ENCODE measurements around the gene JARID2.

GRCh38 chr6:15230827-15231226, 15.0 kb upstream of the JARID2 start:
- no peak for TF ChIP-seq POLR2AphosphoS5 (IDR thresholded peaks at IDR 0.05; ENCODE audit: borderline replicate concordance, low read depth, low read length)
- no peak for TF ChIP-seq EZH2 (IDR thresholded peaks at IDR 0.05)
